ENCODE results near the gene EFEMP2. TPM values are rescaled to one million over a fixed set of nuclear protein-coding genes. Genes with fewer than 3 reads are reported as not detected.

EFEMP2 gene
- total RNA-seq, 1 experiment from 2014 or later, result 26.2 TPM

- Histone ChIP-seq H2BK15ac (ENCODE audit: low read depth, low read length) (no peak overlapping the region), H2AFZ (ENCODE audit: low read length) (no peak overlapping the region), H3K9me3 (ENCODE audit: control insufficient read depth, low read depth, low read length) (no peaks in the 10 kb centered on the region), H3K4me1 (ENCODE audit: insufficient read depth, low read length) (no peaks in the 10 kb centered on the region), H3K14ac (ENCODE audit: insufficient read depth, low read length) (no peak overlapping the region), H2BK120ac (ENCODE audit: low read depth, low read length, poor library complexity, severe bottlenecking) (no peak overlapping the region), H2BK5ac (ENCODE audit: insufficient read length, low read length) (no peak overlapping the region), H2AK5ac (ENCODE audit: insufficient read length, low read length) (no peak overlapping the region), H3K23ac (ENCODE audit: insufficient read length, low read depth, low read length) (no peak overlapping the region), H3K4me2 (ENCODE audit: insufficient read depth, insufficient read length, low read length) (no peak overlapping the region), H2BK20ac (ENCODE audit: low read depth, low read length, poor library complexity, severe bottlenecking) (no peak overlapping the region), H4K5ac (ENCODE audit: insufficient read length, low read depth, low read length) (no peak overlapping the region), H4K8ac (replicated peaks; ENCODE audit: insufficient read length, low read depth, low read length) (no peak overlapping the region), H3K27ac (ENCODE audit: insufficient read length, low read depth, low read length) (no peak overlapping the region), H3K27me3 (ENCODE audit: insufficient read depth, low read length) (no peaks in the 10 kb centered on the region; the same call in 1 of the 2 replicates), H4K91ac (ENCODE audit: insufficient read length, low read depth, low read length) (no peak overlapping the region), H3K4ac (ENCODE audit: low read depth, low read length) (no peak overlapping the region), H2BK12ac (ENCODE audit: insufficient read length, low read depth, low read length) (no peak overlapping the region), H3K18ac (ENCODE audit: insufficient read length, low read depth, low read length) (no peak overlapping the region), H3K9ac (ENCODE audit: extremely low read depth, insufficient read length, low read length) (no peak overlapping the region), H3K23me2 (ENCODE audit: insufficient read length, low read depth, low read length, poor library complexity, severe bottlenecking) (peaks cover 5% of the 10 kb centered on the region), H4K20me1 (ENCODE audit: control insufficient read depth, insufficient read depth, insufficient read length) (no peaks in the 10 kb centered on the region), H3T11ph (ENCODE audit: low read length) (no peak overlapping the region), H3K79me2 (ENCODE audit: insufficient read depth, low read length) (no peaks in the 10 kb centered on the region), H3K79me1 (ENCODE audit: insufficient read depth, low read depth, low read length, poor library complexity, severe bottlenecking) (no peaks in the 10 kb centered on the region), H3K56ac (ENCODE audit: insufficient read length, low read depth, low read length) (no peak overlapping the region)
- WGBS (ENCODE audit: extremely low coverage, insufficient read length, low lambda C conversion rate), result no CpG with 5 or more reads among the region's 9 CpGs
- Mint-ChIP-seq H3K27me3 (ENCODE audit: low read depth) (peaks cover 4% of the 10 kb centered on the region), H3K4me1 (peaks cover 18 to 19% of the 10 kb centered on the region in 2 experiments), H3K9me3 (no peaks in the 10 kb centered on the region), H3K4me3 (no peak overlapping the region; a peak in 2 of 5 replicates), H3K36me3 (ENCODE audit: insufficient read depth in 1 of 3, low read depth in 3 of 3) (peaks cover 24 to 41% (median 40%) of the 10 kb centered on the region in 3 experiments; a peak in 6 of 7 replicates), H3K27ac (no peak overlapping the region)
- TF ChIP-seq CTCF (conservative IDR thresholded peaks at IDR 0.05), result no peak
- no peak for DNase-seq
These were observed 6.9 kb downstream of the EFEMP2 start for GRCh38 chr11:65865550-65866172.

Measured in H9 (cell line).